Effector CD4-positive, alpha-beta T cell (primary cell): ENCODE results near the gene RPS2.

Source experiments
- DNase-seq: peaks from one replicate; pipeline ENCODE4 v3.0.0-alpha.2; 2020

The RPS2 gene

DNA sequence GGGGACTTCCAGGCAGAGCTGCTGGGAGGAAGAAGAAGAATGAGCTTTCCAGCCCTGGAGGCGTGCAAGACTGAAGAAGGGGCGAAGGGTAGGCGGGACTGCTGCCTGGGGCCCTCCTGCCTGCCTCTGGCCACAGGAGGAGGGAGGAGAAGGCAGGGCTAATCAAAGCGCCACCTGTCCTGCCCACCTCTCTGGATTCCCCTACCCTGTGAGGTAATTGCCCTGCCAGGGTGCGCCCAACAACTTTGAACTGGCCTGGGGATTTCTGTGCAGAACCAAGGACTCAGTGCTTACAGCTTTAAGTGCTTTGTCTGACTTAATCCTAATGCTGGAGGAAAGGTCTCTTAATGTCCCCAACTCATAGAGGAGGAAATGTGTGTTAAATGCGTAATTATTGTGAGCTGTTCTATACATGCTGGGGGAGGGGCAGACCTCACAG, 16.8 kb upstream of the RPS2 start, which contains the start of gene NOXO1:
Gene NOXO1 (minus strand): TSS at position 72 of the 439 bp plus-strand sequence. CDS start 290 bp downstream, outside the sequence.
- DNase-seq: no peak

DNA sequence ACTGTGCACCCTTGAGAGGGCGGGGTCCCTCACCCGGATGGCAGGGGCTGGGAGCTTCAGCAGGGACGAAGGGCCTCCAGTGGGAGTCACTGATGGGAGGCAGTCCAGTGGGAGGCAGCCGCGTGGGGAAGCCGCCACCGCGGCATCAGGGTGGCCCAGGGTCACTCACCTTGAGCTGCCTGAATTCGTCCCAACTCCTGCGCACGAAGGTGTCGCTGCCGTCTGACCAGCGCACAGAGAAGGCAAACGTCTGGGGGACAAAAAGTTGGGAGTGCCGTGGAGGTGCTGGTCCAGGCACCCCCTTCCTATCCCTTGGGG, 16.1 kb upstream of the RPS2 start:
- no peak for DNase-seq

DNA sequence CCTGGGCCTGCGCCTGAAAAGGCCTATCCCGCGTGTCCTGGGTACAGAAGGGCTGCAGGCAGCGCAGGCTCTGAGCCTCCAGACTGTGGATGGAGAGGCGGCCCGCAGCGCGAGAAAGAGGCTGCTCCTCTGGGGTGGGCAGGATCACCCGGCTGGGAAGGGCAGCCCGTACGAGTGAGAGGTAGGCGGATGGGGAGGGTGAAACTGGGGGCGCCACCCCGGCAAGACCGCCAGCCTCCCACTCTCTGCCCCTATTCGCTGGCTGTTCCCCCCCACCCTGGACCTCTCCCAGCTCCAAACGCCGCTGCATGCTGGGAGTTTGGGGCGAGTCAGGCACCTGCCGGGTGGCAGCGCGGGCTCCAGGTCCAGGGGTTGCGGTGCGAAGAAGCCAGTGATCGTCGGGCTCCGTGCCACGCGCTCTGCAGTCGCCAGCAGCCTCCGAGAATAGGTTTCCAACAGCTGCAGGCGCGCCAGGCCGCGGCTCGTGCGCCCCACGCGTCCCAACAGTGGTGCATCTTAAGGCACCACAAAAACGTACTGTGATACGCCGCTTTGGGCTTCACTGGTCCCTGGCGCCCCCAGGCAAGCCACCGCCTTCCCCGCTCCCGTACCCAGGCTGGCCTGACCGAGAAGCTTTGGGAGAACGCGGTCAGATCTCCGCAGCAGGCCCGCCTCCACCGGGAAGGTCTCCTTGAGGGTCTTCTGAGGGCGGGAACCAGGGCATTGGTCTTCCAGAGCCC, 15.6 kb upstream of the RPS2 start:
- DNase-seq: no peak

DNA sequence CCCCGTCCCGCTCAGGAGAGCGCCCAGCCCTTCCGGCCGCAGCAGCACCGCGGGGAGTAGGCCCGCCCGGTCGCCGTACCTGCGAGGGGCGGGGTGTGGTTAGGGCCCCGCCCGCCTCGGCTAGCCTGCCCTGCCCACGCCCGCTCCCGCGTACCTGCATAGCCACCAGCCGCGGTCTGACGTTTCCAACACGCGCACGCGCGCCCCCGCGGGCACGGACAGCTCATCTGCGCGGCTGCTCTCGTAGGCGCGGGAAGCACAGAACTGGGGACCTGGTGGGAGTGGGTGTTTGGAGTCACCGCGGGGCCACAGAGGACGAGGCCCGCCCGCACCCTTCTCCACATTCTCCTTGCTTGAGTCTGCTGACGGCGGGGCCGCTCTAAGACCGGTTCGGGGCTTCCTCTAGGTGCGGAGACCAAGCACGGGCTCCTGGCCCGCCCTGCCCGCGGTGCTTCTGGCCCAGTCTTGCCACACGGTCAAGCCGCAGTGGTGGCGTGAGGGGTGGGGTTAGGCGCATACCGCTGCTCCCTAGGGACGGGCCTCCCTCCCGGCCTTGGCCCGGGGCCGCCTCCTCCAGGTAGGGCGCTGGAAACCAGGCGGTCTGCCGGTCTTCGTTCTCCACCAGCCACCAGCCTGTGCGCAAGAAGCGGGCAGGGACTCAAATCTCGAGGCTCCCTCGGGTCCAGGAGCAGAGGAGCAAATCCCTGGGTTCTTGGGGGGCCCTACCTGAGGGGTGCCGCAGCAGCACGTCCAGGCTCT, 14.8 kb upstream of the RPS2 start:
- DNase-seq: no peak

DNA sequence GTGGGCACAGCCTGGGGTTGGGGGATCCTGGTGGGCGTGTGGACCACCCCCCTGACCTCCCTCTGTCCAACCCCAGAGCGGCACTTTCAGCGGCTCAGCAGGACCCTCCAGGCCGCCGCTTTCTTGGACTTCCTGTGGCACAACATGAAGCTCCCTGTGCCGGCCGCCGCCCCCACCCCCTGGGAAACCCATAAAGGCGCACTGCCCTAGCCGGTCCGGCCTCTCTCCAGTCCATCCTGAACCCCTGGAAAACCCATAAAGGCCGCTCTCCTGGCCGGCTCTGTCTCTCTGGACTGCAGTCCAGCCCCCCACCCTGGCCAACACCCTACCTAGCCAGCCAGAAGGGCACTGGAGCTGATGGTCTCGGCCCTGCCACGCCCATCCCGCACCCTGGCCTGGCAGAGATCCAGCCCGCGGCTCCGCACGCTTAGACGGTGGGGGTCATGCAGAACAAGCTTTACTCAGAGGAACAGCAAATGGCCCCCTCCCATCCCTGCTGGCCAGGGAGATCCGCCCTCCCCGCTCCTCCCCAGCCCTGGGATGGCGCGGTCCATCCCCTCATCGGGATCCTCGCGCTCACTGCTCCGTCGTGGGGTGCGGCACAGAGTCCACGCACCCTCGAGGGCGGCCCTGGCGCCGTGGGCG, 14.0 kb upstream of the RPS2 start:
- DNase-seq: no peak

DNA sequence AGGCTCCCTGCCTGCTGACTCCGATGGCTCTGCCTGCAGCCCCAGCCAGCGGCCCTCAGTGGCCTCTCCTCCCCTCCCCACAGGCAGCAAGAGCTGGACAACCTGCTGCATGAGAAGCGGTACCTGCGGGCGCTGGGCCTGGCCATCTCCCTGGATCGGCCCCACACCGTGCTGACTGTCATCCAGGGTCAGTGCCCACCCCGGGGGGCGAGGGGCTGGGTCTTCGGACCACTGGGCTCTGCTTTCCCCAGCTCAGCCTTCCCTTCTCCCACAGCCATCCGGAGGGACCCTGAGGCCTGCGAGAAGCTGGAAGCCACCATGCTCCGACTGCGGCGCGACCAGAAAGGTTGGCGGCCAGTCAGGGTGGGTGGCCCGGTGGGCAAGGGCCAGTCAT, 13.2 kb upstream of the RPS2 start:
- DNase-seq: no peak

DNA sequence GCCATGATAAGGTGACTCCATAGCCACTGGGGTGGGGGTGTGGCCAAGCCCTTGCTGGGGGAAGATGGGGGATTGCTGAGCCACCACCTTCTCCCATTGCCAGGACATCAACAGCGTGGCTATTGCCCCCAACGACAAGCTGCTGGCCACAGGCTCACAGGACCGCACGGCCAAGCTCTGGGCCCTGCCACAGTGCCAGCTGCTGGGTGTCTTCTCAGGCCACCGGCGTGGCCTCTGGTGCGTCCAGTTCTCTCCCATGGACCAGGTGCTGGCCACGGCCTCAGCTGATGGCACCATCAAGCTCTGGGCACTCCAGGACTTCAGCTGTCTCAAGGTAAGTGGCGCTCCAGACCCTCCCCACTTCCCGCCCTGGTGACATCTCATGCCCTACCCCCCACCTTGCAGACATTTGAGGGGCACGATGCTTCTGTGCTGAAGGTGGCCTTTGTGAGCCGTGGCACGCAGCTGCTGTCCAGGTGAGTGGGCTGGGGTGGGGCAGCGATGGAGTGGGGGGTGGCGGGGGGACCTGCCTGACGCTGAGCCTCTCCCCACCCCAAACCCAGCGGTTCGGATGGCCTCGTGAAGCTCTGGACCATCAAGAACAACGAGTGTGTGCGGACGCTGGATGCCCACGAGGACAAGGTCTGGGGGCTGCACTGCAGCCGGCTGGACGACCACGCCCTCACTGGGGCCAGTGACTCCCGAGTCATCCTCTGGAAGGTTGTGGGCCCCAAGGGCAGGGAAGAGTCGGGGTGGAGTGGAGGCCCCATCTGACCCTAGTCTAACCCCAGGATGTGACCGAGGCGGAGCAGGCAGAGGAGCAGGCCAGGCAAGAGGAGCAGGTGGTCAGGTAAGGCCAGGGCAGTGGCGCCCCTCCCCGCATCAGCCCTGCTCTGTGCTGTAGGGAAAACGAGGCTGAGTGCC, 12.6 kb upstream of the RPS2 start:
- DNase-seq: no peak

DNA sequence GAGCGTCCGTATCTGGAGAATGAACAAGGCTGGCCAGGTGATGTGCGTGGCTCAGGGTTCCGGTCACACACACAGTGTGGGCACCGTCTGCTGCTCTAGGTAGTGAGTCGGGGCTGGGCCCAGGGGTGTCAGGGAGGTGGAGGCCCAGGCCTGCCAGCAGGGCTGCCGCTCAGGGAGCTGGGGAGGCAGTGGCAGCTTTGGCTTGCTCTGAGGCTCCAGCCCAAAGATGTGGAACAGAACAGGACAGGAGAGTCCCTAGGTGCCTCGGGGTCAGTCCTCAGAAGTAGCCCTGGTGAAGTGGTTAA, 11.5 kb upstream of the RPS2 start:
- no peak for DNase-seq

DNA sequence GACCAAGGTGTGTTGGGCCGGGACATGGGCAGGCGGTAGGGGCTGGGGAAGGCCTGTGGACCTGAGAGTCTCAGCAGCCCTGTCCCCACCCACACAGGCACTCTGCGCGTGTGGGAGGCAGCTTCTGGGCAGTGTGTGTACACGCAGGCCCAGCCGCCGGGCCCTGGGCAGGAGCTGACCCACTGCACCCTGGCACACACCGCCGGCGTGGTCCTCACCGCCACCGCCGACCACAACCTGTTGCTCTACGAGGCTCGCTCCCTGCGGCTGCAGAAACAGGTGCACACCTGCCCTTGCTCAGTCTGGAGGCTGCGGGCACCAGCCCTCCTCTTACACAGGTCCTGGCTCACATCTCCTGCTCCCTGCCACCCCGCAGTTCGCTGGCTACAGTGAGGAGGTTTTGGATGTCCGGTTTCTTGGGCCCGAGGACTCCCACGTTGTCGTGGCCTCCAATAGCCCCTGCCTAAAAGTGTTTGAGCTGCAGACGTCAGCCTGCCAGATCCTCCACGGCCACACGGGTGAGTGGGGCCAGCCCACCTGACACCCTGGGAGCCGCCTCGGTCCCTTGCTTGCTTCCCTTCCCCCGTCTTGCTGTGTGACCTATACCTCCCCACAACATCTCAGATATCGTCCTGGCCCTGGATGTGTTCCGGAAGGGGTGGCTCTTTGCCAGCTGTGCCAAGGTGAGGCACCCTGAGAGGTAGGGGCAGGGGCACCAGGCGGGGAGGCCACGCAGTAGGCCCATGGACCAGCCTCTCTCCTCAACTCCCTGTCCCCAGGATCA, 11.0 kb upstream of the RPS2 start:
- DNase-seq: no peak

DNA sequence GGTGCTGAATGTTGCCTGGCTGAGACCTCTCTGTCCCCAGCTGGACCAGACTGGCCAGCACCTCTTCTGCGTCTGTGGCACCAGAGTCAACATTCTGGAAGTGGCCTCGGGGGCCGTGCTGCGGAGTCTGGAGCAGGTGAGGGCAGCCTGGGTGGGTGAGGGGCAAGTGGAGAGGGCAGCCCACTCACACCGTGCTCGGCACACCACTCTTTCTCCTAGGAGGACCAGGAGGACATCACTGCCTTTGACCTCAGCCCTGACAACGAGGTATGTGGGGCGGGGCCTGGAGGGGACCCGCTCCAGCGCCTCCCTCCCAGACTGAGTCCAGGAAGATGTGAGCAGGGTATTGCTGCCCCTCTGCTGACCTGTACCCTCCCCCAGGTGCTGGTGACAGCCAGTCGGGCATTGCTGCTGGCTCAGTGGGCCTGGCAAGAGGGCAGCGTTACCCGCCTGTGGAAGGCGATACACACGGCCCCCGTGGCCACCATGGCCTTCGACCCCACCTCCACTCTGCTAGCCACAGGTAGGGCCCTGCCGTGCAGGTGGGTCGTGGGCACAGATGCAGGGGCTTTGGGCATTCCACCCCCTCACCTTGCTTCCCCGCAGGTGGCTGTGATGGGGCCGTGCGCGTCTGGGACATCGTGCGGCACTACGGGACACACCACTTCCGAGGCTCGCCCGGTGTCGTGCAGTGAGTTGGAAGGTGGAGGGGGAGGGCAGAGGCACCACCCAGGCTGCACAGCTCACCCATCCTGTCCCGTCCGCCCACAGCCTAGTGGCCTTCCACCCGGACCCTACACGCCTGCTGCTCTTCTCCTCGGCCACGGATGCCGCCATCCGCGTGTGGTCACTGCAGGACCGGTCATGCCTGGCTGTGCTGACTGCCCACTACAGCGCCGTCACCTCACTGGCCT, 9.8 kb upstream of the RPS2 start:
- no peak for DNase-seq

DNA sequence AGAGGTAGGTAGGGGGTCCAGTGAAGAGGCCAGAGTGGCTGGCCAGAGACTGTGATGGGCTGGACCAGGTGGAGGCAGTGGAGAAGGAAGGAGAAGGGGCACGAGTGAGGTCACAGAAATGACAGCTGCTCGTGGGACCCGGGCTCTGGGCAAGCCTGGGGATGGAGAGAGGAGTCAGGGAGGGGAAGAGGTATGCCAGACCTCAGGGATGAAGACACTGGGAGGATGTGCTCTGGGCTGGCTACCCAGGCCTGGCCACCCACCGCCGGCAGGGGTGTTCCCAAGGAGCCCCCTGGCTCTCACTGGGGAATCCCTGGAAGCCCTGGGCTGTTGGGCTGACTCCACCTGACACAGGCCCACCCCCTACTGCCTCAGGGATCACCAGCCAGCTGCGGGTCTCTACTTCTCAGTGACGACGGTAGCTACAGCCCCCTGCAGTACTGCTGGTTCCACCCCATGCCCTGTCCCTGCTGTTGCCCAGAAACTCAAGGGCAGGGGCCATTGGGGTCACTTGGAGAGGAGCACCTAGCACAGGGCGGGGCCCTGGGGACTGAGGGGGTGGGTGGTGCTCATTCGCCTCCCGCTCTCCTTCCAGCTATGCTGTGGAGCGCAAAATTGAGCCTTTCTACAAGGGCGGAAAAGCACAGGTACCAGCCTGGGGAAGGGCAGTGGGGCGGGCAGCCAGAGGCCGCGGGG, 9.0 kb upstream of the RPS2 start:
- DNase-seq: no peak

DNA sequence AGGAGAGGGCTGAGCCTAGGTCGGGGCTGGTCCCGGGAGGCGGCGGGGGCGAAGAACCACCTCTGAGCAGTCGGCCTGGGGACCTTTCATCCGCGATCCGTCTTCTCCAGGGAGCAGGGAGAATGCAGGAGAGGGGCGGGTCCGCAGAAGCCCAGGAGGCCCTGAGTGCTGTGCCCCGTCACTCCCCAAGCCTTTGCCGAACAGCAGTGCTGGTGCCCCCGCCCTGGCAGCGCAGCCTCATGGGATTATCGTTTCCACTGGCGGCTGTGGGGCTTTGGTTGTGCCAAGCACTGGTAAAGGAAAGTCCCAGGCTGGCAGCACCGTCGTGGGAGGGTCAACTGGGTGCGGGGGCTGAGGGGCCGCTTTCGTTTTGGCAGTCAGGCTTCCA, 7.9 kb upstream of the RPS2 start:
- DNase-seq: no peak

DNA sequence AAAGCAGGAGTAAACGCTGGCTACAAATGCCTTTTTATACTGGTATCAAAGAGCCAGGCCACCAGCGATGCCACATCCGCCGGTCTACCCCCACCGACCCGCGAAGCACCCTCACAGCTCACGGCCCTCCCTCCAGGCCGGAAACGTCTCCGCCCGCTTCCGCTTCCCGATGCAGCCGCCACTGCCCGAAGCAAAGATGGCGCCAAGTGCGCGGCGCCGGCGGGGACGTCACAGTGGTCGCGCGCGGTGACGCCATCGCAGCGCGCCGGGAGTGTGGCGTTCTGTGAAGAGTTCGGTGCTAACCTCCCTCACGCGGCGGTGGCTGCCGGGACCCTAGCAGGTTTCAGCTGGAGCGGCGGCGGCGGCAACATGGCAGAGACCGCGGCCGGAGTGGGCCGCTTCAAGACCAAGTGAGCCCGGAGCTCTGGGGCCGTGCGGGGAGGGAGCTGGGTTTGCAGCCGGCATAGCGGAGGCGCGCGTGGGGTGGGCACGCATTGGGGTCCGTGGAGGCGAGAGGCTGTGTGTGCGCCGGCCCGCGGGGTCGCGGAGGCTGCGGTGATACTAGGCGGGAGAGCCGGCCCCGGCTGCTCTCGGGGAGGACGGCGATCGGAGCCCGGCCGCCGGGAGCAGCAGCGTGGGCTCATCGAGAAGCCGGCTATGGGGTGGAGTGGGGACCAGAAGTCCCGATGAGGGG, 7.3 kb upstream of the RPS2 start, which contains the start of gene TBL3:
Gene TBL3 (plus strand): TSS at position 258 of the 694 bp plus-strand sequence. CDS start 112 bp downstream, at position 370.
- peak; percentile 95 for DNase-seq

DNA sequence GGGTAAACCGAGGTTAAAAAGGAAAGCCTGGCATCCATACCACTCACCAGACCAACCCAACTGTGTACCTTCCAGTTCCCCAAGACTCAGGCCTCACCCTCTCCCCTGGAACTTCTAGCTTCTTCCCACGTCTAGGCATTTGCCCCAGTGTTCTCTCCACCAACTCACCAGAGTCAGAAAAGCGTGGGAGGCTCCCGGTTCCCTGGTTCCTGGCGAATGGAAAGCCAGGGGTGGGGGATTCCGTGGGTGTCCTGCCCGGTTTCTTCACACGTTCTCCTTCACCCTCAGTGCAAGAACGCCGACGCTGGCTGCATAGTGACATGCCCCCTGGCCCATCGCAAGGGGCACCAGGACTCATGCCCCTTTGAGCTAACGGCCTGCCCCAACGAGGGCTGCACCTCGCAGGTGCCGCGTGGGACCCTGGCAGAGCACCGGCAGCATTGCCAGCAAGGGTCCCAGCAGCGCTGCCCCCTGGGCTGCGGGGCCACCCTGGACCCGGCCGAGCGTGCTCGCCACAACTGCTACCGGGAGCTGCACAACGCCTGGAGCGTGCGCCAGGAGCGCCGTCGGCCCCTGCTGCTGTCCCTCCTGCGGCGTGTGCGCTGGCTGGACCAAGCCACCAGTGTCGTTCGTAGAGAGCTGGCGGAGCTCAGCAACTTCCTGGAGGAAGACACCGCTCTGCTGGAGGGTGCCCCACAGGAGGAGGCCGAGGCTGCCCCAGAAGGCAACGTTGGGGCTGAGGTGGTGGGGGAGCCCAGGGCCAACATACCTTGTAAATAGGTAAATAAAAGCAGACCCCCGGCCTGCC, 3.7 kb upstream of the RPS2 start:
- DNase-seq: no peak

DNA sequence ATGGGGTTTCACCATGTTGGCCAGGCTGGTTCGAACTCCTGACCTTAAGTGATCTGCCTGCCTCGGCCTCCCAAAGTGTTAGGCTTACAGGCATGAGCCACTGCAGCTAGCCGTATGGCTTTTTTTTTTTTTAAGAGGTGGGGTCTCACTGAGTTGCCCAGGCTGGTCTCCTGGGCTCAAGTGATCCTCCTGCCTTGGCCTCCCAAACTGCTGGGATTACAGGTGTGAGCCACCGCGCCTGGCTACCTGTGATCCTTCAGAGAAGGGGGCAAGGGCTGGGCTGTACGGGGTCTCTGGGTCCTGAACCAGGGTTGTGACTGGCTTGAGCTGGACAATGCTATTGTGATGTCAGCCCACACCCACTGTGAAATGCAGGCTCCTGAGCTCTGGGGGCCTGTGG, 1.8 kb upstream of the RPS2 start, which contains the start of gene RNF151:
Gene RNF151 (plus strand): TSS at position 397 of the 400 bp plus-strand sequence. CDS start 26 bp downstream, outside the sequence.
- DNase-seq: no peak

DNA sequence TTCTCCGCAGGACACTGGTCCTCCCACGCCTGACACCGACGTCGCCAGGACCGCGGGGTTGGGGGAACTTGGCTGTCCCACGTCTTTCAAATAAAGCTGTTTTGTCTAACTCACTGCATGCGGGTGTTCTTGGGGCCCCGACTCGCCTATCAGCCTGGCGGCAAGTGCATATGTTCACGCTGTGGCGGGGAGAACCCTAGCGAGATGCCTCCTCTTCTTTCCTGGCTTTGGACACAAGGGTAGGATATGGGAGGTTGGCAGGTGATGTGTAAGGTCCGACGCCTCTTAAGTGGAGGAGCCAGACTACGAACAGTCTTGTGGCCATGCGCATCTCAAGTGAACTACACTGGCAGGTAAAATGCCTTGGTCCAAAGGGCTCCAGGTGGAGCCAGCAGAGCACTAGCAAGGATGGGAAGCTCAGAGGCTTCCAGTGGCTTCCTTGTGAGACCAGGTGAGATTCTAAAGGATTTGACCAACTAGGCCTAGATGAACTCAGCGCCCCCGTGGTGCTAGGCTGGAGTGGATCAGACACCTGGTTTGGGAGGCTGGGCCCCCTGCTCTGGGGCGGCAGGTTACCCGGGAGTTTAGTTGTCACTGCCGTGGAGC, 873 bp upstream of the RPS2 start:
- no peak for DNase-seq

DNA sequence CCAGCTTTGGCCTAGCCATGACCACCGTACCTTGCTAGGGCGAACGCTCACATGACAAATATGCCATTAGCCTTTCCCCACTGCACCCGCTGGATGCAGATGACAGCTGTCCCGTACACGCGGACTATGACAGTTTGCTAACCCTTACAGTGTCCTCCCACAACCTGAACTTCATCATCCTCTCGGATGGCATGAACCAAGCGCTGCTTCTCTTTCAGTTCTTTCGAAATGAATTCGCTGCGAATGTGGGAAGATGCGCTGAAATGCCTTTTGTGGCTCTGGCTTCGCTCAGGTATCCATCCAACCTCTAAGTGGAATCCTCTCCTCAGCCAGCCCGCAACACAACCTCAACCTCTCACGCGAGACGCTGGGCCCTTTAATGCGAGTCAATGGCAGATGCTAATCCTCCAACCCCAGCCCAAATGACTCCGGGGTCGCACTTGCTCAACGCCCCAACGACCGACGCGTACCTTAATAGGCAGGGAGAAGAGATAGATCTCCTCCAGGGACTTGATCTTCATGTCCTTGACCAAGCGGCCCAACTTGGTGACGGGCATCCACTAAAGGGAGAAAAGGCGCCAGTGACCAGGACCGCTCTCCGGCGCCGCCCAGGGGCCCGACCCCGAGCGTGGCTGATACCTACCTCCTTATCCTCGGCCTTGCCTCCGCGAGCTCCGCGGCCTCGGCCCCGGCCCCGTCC, 670 bp downstream of the RPS2 start:
- DNase-seq: peak; percentile 34
